Astrocyte (in vitro differentiated cells and primary cell): ENCODE measurements around the gene CLDN34. TPM values are rescaled to one million over a fixed set of nuclear protein-coding genes. Genes with fewer than 3 reads are reported as not detected.
A peak's percentile ranks its signal among the peaks of the same experiment; 100 is the strongest.

Experiments
- DNase-seq: peaks from one replicate; pipeline ENCODE4 v3.0.0-alpha.2; 2010; ENCODE audit warnings: low read depth
- FAIRE-seq: peaks from 2 replicates; lab custom pipeline; 2011; peaks lifted over from hg19 to GRCh38; lab: Jason Lieb, UNC
- H2AFZ ChIP-seq: 2 replicates; pipeline ENCODE4 v1.6.0; 2012; ENCODE audit warnings: low read depth, low read length, inconsistent platforms
- H3K27ac ChIP-seq: 2 replicates; pipeline ENCODE4 v1.5.1; 2011; ENCODE audit warnings: low read depth, low read length, inconsistent platforms
- H3K27me3 ChIP-seq: 2 replicates; pipeline ENCODE4 v1.6.0; 2011; ENCODE audit warnings: low read length, inconsistent platforms; ENCODE audit not compliant: insufficient read depth
- H3K36me3 ChIP-seq: 2 replicates; pipeline ENCODE4 v1.5.1; 2011; ENCODE audit warnings: low read length, inconsistent platforms; ENCODE audit not compliant: insufficient read depth
- H3K4me1 ChIP-seq: 2 replicates; pipeline ENCODE4 v1.5.1; 2011; ENCODE audit warnings: low read length, inconsistent platforms; ENCODE audit not compliant: insufficient read depth
- H3K4me2 ChIP-seq: 2 replicates; pipeline ENCODE4 v1.6.0; 2012; ENCODE audit warnings: low read length, inconsistent platforms
- H3K4me3 ChIP-seq: 2 replicates; pipeline ENCODE4 v1.5.1; 2011; ENCODE audit warnings: low read depth, mild to moderate bottlenecking, low read length, inconsistent platforms; ENCODE audit not compliant: insufficient read depth
- H3K79me2 ChIP-seq: 2 replicates; pipeline ENCODE4 v1.6.0; 2012; ENCODE audit warnings: mild to moderate bottlenecking, low read length, inconsistent platforms; ENCODE audit not compliant: insufficient read depth
- H3K9ac ChIP-seq: 2 replicates; pipeline ENCODE4 v1.6.0; 2012; ENCODE audit warnings: mild to moderate bottlenecking, low read length, inconsistent platforms
- H3K9me3 ChIP-seq: 2 replicates; pipeline ENCODE4 v1.5.1; 2012; ENCODE audit warnings: low read depth, mild to moderate bottlenecking, low read length, inconsistent platforms; ENCODE audit not compliant: insufficient read depth
- H4K20me1 ChIP-seq: 2 replicates; pipeline ENCODE4 v1.6.0; 2012; ENCODE audit warnings: low read length, inconsistent platforms; ENCODE audit not compliant: insufficient read depth
- H3K27ac Mint-ChIP-seq: one replicate; pipeline ENCODE4 v1.8.0; 2021; ENCODE audit warnings: mild to moderate bottlenecking, mixed read lengths; ENCODE audit not compliant: unreplicated experiment
- H3K27me3 Mint-ChIP-seq: one replicate; pipeline ENCODE4 v1.8.0; 2021; ENCODE audit warnings: low read depth, mixed read lengths; ENCODE audit not compliant: unreplicated experiment
- H3K36me3 Mint-ChIP-seq: one replicate; pipeline ENCODE4 v1.8.0; 2021; ENCODE audit warnings: low read depth, mixed read lengths; ENCODE audit not compliant: unreplicated experiment
- H3K4me1 Mint-ChIP-seq: one replicate; pipeline ENCODE4 v1.8.0; 2021; ENCODE audit warnings: low read depth, mixed read lengths; ENCODE audit not compliant: unreplicated experiment
- H3K4me3 Mint-ChIP-seq: one replicate; pipeline ENCODE4 v1.8.0; 2021; ENCODE audit warnings: mild to moderate bottlenecking, moderate library complexity, mixed read lengths; ENCODE audit not compliant: unreplicated experiment
- H3K9me3 Mint-ChIP-seq: one replicate; pipeline ENCODE4 v1.8.0; 2021; ENCODE audit warnings: mild to moderate bottlenecking, mixed read lengths; ENCODE audit not compliant: unreplicated experiment
- EZH2 ChIP-seq: IDR thresholded peaks from 2 replicates; pipeline ENCODE4 v1.6.1; 2012; ENCODE audit warnings: mild to moderate bottlenecking, low read length, inconsistent platforms; ENCODE audit not compliant: insufficient read depth
- total RNA-seq: library from RNA; stranded (reverse); gene quantifications from 2 replicates; pipeline ENCODE4 v1.2.1, GENCODE V29; 2021
- TF ChIP-seq, protein P1 (sequence below): IDR thresholded peaks from 2 replicates; pipeline ENCODE4 v1.5.1; 2011; ENCODE audit warnings: low read depth, mild to moderate bottlenecking, inconsistent platforms, low read length, moderate library complexity; ENCODE audit not compliant: insufficient read depth

CLDN34 gene
- total RNA-seq, 1 donor from 2014 or later: 0.36 TPM

GRCh38 chrX:9927698-9928482 lies 39.3 kb upstream of the CLDN34 start:
- Histone ChIP-seq H4K20me1 (peaks cover 7% of the 10 kb centered on the region), H3K4me3 (no peak overlapping the region), H2AFZ (no peak overlapping the region), H3K27me3 (no peaks in the 10 kb centered on the region), H3K9me3 (no peaks in the 10 kb centered on the region), H3K36me3 (no peaks in the 10 kb centered on the region), H3K4me1 (peaks cover 2% of the 10 kb centered on the region), H3K79me2 (peaks cover 8% of the 10 kb centered on the region), H3K9ac (no peak overlapping the region), H3K27ac (no peak overlapping the region), H3K4me2 (peak overlapping the region; percentile 33)
- Mint-ChIP-seq H3K27me3 (no peaks in the 10 kb centered on the region), H3K4me3 (no peak overlapping the region), H3K27ac (no peak overlapping the region), H3K4me1 (peaks cover 10% of the 10 kb centered on the region), H3K36me3 (peaks cover 2% of the 10 kb centered on the region), H3K9me3 (no peaks in the 10 kb centered on the region)
- no peak for TF ChIP-seq EZH2
- TF ChIP-seq, protein P1, sequence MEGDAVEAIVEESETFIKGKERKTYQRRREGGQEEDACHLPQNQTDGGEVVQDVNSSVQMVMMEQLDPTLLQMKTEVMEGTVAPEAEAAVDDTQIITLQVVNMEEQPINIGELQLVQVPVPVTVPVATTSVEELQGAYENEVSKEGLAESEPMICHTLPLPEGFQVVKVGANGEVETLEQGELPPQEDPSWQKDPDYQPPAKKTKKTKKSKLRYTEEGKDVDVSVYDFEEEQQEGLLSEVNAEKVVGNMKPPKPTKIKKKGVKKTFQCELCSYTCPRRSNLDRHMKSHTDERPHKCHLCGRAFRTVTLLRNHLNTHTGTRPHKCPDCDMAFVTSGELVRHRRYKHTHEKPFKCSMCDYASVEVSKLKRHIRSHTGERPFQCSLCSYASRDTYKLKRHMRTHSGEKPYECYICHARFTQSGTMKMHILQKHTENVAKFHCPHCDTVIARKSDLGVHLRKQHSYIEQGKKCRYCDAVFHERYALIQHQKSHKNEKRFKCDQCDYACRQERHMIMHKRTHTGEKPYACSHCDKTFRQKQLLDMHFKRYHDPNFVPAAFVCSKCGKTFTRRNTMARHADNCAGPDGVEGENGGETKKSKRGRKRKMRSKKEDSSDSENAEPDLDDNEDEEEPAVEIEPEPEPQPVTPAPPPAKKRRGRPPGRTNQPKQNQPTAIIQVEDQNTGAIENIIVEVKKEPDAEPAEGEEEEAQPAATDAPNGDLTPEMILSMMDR: no peak
- DNase-seq: no peak
- no peak for FAIRE-seq

DNA sequence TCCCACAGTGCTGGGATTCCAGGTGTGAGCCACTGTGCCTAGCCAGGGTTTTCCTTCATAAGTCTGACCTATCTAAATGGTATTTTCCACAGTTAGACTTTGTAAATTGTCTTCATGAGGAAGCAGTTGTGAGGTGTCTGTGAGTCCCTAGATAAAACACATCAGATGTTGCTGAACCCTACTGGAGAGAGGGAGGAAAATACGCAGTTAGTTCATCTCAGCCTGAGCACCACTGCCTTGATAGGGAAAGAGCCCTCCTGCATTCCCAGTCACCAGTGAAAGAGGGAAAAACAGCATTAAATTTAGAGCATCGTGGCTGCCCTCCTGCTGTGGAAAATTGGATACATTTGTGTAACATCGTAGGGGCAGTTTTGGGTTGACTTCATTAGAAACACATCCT lies 31.7 kb upstream of the CLDN34 start:
- Histone ChIP-seq H3K9ac (no peak overlapping the region), H2AFZ (no peak overlapping the region), H3K9me3 (no peaks in the 10 kb centered on the region), H3K4me3 (no peak overlapping the region), H3K4me2 (no peak overlapping the region), H4K20me1 (no peaks in the 10 kb centered on the region), H3K27me3 (no peaks in the 10 kb centered on the region), H3K36me3 (no peaks in the 10 kb centered on the region), H3K79me2 (no peaks in the 10 kb centered on the region), H3K4me1 (peaks cover under 1% of the 10 kb centered on the region), H3K27ac (no peak overlapping the region)
- DNase-seq: no peak
- FAIRE-seq: no peak
- TF ChIP-seq EZH2: no peak
- TF ChIP-seq, protein P1: no peak
- Mint-ChIP-seq H3K27ac (peak overlapping the region; percentile 47), H3K4me3 (no peak overlapping the region), H3K9me3 (no peaks in the 10 kb centered on the region), H3K27me3 (no peaks in the 10 kb centered on the region), H3K4me1 (no peaks in the 10 kb centered on the region), H3K36me3 (peaks cover 10% of the 10 kb centered on the region)

- H3K36me3 Mint-ChIP-seq: peaks cover 15% of the 10 kb centered on the region
- Histone ChIP-seq H3K4me3 (no peak overlapping the region), H3K79me2 (no peaks in the 10 kb centered on the region), H2AFZ (no peak overlapping the region), H4K20me1 (peaks cover 3% of the 10 kb centered on the region), H3K4me2 (no peak overlapping the region), H3K27me3 (no peaks in the 10 kb centered on the region), H3K36me3 (no peaks in the 10 kb centered on the region), H3K9me3 (no peaks in the 10 kb centered on the region), H3K9ac (no peak overlapping the region), H3K4me1 (peaks cover 5% of the 10 kb centered on the region), H3K27ac (no peak overlapping the region)
- no peak for FAIRE-seq
- no peak overlapping the region for H3K4me3 Mint-ChIP-seq
- TF ChIP-seq EZH2: no peak
- TF ChIP-seq, protein P1: no peak
- no peak for DNase-seq
- no peaks in the 10 kb centered on the region for H3K4me1 Mint-ChIP-seq
- no peaks in the 10 kb centered on the region for H3K27me3 Mint-ChIP-seq
- H3K9me3 Mint-ChIP-seq: no peaks in the 10 kb centered on the region
- no peak overlapping the region for H3K27ac Mint-ChIP-seq
These were observed 29.4 kb upstream of the CLDN34 start for GRCh38 chrX:9937761-9938160.
